Activated naive CD8-positive, alpha-beta T cell treated with anti-CD3 and anti-CD28 coated beads, Interleukin-2, amount 10 ng/mL, durations not matched to agents 7 days and 5 days (primary cell): ENCODE measurements around the gene HEXIM1. TPM values are rescaled to one million over a fixed set of nuclear protein-coding genes. Genes with fewer than 3 reads are reported as not detected.

Experiments used
- ATAC-seq: fragments of 150-1000 bp; cut with Tn5 transposase; one replicate; pipeline ENCODE4 v1.10.0; 2021; ENCODE audit warnings: low read depth, moderate library complexity
- POLR2A ChIA-PET: fragments of 350-600 bp; sonication (Branson Sonifier 250); formaldehyde crosslinking; loops from one replicate; lab custom pipeline; 2021; ENCODE audit warnings: antibody characterized with exemption; lab: Charles Lee
- DNase-seq: peaks from one replicate; pipeline ENCODE4 v3.0.0; 2021
- H3K27ac Mint-ChIP-seq: one replicate; pipeline ENCODE4 v1.8.0; 2022; ENCODE audit warnings: mild to moderate bottlenecking, mixed read lengths
- H3K27me3 Mint-ChIP-seq: one replicate; pipeline ENCODE4 v1.8.0; 2022; ENCODE audit warnings: mild to moderate bottlenecking, moderate library complexity, mixed read lengths
- H3K36me3 Mint-ChIP-seq: one replicate; pipeline ENCODE4 v1.8.0; 2021; ENCODE audit warnings: mild to moderate bottlenecking, mixed read lengths
- H3K4me1 Mint-ChIP-seq: one replicate; pipeline ENCODE4 v1.8.0; 2021; ENCODE audit warnings: mixed read lengths
- H3K4me3 Mint-ChIP-seq: one replicate; pipeline ENCODE4 v1.8.0; 2022; ENCODE audit warnings: mild to moderate bottlenecking, moderate library complexity, mixed read lengths
- H3K9me3 Mint-ChIP-seq: one replicate; pipeline ENCODE4 v1.8.0; 2021; ENCODE audit warnings: mixed read lengths
- total RNA-seq, 2 experiments: library from RNA; stranded (reverse); gene quantifications; one replicate each; pipeline ENCODE4 v1.2.3, GENCODE V29; 2021

Gene HEXIM1
- total RNA-seq, 2 experiments from 2014 or later, result 33.6 to 33.7 TPM

DNA sequence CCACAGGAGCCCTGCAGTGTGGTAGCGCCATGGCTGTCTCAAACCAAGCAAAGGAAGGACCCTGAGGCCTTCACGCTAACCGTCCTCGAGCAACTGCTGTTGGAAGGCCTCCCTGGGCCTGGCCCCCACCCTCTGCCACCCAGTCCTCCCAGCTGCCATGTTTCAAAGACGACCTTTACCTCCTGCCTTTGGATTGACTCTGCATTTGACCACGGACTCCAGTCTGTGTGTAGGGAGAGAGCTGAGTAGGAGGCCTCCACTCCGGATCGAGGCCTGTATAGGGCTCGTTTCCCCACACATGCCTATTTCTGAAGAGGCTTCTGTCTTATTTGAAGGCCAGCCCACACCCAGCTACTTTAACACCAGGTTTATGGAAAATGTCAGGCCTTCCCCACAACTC lies 40.2 kb upstream of the HEXIM1 start:
- H3K27me3 Mint-ChIP-seq, result no peaks in the 10 kb centered on the region
- ATAC-seq, result peak; percentile 23
- H3K4me3 Mint-ChIP-seq, result no peak overlapping the region
- no peaks in the 10 kb centered on the region for H3K9me3 Mint-ChIP-seq
- no peaks in the 10 kb centered on the region for H3K4me1 Mint-ChIP-seq
- peaks cover 9% of the 10 kb centered on the region for H3K36me3 Mint-ChIP-seq
- no peak for DNase-seq
- H3K27ac Mint-ChIP-seq, result no peak overlapping the region
- POLR2A ChIA-PET, result no interaction called here

DNA sequence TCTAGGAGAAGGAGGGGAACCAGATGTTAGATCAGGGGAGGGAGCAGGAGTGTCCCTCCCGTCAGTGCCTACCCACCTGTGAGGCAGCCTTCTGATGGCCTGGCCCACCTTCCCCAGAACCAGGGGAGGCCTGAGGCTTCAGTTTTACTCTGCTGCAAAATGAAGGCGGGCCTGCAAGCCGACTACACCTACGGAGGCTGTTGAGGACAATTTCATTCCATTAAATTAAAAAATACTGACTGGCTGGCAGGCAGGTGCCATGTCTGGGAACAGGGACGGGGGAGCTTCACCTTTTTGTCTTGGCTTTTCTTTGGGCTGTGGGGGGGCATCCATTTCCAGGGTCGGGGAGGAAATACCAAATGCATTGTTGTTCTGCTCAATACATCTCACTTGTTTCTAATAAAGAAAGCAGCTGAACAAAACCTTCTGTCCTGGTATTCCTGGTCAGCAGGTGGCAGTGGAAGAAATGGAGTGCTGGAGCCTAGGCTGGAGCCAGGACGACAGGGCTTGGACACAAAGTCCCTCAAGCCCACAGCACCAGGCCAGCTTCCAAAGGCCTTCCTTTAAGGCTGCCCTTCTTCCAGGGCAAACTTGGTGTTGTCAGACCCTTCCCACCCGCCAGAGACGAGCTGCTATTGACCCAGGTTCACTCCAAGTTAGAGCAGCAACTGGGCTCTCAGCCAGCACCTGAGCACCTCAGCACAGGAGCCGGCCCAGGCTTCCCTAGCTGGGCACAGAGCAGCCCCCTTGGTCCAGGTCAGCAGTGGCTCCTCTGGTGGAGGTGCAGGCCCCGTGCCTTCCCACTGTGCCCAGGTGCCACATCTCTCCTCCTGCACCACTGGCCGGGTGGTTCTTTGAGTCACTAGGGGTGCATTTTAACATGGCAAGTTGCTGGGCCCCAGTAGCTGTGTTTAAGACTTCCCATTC lies 39.4 kb upstream of the HEXIM1 start:
- no peaks in the 10 kb centered on the region for H3K27me3 Mint-ChIP-seq
- ATAC-seq (no peak), DNase-seq (no peak)
- H3K36me3 Mint-ChIP-seq, result peaks cover 4% of the 10 kb centered on the region
- H3K27ac Mint-ChIP-seq, result no peak overlapping the region
- no peaks in the 10 kb centered on the region for H3K9me3 Mint-ChIP-seq
- H3K4me3 Mint-ChIP-seq, result no peak overlapping the region
- POLR2A ChIA-PET, result no interaction called here
- H3K4me1 Mint-ChIP-seq, result no peaks in the 10 kb centered on the region

DNA sequence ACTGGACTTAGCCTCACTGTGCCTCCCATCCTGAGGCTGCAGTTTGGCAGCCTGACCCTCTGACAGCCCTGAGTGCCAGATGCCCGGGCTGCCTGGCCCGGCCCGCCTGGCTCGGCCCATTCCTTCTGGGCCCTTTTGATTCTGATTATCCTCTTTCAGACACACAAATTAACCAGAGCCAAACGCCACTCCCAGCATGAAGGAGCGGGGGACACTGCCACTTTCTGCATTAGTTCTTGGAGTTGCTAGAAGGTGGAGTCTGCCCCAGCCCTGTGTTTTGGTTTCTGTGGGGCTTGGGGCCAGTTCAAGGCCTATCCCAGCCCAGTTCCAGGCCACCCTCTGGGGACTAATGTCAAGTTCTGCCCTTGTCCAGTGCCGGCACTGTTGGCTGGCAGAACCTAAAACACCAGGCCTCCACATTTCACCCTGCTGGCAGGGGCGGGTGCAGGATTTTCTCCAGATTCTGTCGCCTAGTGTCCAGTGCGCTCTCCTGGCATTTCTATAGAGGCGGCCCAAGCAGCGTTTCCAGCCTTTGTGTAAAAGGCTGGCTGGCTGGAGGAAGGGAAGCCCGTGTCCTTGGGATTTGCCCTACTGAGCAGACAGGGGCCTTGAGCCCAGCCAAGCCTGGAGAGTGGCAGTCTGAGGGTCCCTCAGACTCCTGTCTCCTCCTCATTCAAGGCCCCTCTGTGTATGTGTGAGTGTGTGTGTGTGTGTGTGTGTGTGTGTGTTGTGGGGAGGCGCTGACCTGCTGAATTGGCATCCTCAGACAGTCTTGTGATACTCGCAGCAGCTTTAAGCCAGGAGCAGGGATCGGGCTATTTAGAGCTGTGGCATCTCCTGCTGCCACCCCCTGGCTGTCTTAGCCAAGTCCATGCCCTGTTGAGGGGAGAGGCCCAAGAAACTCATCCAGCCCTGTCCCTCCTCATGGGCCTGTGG lies 37.3 kb upstream of the HEXIM1 start:
- no peaks in the 10 kb centered on the region for H3K4me1 Mint-ChIP-seq
- POLR2A ChIA-PET, result no interaction called here

DNA sequence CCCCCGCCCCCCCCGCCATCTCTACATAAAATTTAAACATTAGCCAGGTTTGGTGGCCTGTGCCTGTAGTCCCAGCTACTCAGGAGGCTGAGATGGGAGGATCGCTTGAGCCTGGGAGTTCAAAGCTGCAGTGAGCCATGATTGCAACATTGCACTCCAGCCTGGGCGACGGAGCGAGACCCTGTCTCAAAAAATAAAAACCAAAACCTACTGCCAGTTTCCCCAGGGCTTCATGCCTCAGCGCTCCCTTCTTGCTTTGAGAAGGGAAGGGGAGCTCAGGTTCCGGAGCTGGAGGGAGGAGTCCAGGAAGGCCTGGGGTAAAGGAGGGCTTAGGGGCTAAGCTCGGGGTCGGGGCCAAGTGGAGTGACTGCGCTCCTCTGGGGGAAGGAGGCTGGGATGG lies 36.4 kb upstream of the HEXIM1 start:
- Mint-ChIP-seq H3K27me3 (peaks cover 1% of the 10 kb centered on the region), H3K9me3 (no peaks in the 10 kb centered on the region), H3K4me1 (no peaks in the 10 kb centered on the region), H3K27ac (no peak overlapping the region), H3K4me3 (no peak overlapping the region), H3K36me3 (no peaks in the 10 kb centered on the region)
- ATAC-seq (no peak), DNase-seq (no peak)
- POLR2A ChIA-PET, result interaction anchor here (0.7 kb wide), 1 partner anchor 69 kb away, joined by 4 read pairs; no protein-coding TSS in a partner anchor

More for the DNA sequence above, 37.3 kb upstream of the HEXIM1 start:
- no peaks in the 10 kb centered on the region for H3K9me3 Mint-ChIP-seq
- H3K27me3 Mint-ChIP-seq, result no peaks in the 10 kb centered on the region
- no peak overlapping the region for H3K4me3 Mint-ChIP-seq
- no peak overlapping the region for H3K27ac Mint-ChIP-seq
- no peaks in the 10 kb centered on the region for H3K36me3 Mint-ChIP-seq
- no peak for ATAC-seq
- no peak for DNase-seq

DNA sequence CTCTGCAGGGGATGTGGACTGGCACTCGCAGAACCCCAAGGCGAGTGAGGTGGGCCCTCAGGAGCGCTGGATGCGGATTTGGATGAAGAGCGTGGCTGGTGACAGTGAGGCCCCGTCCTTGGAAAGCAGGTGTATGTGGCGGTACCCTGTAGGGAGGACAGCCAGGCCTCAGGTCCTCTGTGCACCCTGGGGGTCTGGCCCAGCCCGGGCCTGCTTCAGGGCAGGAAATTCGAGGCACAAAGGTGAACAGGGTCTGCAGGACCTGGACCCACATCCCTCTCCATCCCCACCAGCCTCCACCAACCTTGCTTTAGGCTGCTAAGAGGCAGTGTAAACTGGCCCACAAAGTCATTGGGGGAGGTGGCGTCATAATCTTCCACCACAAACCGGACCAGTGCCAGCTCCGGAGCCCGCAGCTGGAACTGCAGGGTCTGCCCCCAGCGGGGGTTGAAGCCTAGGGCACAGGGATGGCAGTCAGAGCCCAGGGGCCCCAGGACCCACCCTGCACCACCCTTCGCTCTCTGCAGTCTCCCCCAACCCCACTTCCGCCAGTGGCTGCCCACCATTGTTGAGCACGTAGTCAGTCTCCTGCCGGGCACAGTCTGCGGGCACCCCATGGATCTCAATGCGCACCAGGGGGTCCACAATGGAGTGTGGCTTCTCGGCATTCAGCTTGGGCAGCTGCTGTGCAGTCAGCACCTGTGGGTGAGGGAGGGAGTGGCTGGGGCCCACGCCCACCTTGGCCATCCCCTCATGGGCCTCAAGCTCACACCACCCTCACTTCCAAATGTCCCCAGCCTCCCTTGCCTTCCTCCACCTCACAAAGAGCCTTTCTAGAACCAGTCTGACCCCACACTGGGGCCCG lies 35.5 kb upstream of the HEXIM1 start:
- no peak for DNase-seq
- no peaks in the 10 kb centered on the region for H3K36me3 Mint-ChIP-seq
- H3K4me3 Mint-ChIP-seq, result no peak overlapping the region
- no peak overlapping the region for H3K27ac Mint-ChIP-seq
- H3K27me3 Mint-ChIP-seq, result peaks cover 1% of the 10 kb centered on the region
- POLR2A ChIA-PET, result no interaction called here
- H3K4me1 Mint-ChIP-seq, result no peaks in the 10 kb centered on the region
- no peaks in the 10 kb centered on the region for H3K9me3 Mint-ChIP-seq
- ATAC-seq, result no peak

DNA sequence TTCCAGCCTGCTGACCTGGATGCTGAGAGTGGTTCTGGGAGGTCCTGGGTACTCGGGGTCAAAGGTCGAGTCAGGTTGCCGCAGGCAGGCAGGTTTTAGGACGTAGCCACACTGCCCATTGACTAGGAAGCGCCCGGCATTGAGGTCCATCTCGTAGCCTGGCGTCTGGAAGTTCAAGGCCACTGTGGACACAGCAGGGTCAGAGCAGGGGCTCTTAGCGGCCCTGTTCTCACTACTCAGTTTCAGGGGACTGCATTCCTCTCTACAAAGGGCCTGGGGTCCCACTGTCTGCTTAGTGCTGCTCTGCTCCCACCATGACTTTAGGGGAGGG lies 34.9 kb upstream of the HEXIM1 start:
- ATAC-seq, result no peak
- H3K4me3 Mint-ChIP-seq, result no peak overlapping the region
- POLR2A ChIA-PET, result no interaction called here

DNA sequence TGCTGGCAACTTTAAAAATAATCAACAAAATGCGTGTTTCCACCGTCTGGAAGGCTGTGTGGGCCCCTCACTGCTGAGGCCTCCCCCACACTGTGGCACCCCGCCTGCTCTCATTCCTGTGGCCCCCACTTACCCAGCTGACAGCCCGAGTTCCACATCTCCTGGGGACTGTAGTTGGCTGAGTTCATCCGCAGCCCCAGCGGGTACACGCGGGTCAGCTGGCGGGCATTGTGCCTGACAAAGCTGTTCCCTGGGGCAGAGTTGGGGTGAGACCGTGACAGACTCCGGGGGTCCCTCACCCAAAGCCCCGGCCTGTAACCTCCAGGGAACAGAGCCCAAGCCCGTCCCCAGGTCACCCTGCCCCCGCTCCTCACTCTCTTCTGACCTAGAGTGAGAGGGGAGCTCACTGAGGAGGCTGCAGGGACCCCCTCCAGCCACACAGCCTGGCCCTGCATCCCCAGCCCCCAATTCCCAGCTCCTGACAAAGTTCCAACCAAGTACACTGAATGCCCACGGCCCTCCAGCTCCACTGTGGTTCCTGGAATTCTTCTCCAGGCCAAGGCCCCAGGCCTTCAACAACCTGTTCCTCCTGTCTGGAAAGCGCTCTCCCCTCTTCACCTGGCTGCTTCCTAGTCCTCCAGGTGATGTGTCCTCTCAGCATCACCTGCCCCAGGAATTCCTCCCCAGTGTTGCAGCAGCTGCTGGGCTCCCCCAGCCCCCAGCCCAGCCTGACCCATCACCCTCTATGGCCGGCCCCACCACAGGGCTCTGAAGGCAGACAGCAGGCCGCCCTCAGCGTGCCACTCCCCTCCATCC lies 34.0 kb upstream of the HEXIM1 start:
- Mint-ChIP-seq H3K4me1 (no peaks in the 10 kb centered on the region), H3K27ac (no peak overlapping the region), H3K36me3 (no peaks in the 10 kb centered on the region), H3K9me3 (no peaks in the 10 kb centered on the region), H3K27me3 (peaks cover 1% of the 10 kb centered on the region), H3K4me3 (no peak overlapping the region)
- DNase-seq (no peak), ATAC-seq (no peak)
- POLR2A ChIA-PET, result no interaction called here

More for the DNA sequence above, 34.9 kb upstream of the HEXIM1 start:
- Mint-ChIP-seq H3K9me3 (no peaks in the 10 kb centered on the region), H3K4me1 (no peaks in the 10 kb centered on the region), H3K27me3 (peaks cover 1% of the 10 kb centered on the region), H3K27ac (no peak overlapping the region), H3K36me3 (no peaks in the 10 kb centered on the region)
- no peak for DNase-seq

DNA sequence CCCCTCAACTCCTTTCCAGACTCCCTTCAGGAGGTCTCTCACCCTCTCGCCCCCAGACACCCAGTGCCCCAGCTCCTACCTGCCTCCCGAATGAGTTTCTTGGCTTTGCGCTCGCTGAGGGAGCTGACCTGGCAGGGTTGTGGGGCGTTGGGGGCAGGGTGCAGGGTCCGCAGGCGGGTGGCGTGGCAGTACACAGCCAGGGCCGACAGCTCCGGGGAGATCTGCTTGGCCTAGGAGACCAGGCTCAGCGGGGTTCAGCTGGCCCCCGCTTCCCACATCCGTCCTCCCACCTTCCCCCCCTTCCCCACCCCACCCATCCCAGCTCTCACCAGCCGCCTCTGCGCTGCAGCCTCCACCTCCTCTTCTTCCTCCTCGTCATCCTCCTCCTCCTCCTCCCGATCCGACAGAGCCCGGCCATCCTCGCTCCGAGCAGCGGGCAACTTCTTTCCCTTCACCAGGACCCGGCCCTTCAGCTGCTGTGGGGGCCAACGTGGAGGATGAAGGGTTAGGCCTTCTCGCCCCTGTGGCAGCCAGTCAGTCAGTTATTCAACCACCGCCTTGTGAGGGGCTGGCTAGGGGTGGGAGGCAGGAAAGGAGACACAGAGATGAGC lies 33.2 kb upstream of the HEXIM1 start:
- Mint-ChIP-seq H3K27me3 (peaks cover 4% of the 10 kb centered on the region), H3K27ac (no peak overlapping the region), H3K4me3 (no peak overlapping the region), H3K9me3 (no peaks in the 10 kb centered on the region), H3K4me1 (no peaks in the 10 kb centered on the region), H3K36me3 (no peaks in the 10 kb centered on the region)
- ATAC-seq (no peak), DNase-seq (no peak)
- POLR2A ChIA-PET, result no interaction called here

DNA sequence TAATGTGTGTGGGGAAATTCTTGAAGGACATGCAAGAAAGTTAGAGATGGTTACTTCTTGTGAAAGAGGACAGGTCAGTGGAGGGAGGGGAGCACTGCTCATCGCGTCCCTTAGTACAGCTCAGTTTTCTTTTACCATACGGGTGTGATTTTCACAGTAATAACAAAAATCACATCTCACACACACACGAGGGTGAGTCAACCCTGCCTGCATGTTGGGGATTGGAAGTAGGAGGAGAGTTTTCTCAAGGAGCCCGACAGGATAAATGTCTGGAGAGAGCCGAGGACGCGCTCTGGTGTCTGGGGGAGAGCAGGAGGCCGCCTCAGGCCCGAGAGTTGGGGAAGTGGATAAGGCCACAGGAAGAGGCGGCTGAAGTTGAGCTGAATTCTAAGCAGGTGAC lies 32.4 kb upstream of the HEXIM1 start:
- Mint-ChIP-seq H3K36me3 (no peaks in the 10 kb centered on the region), H3K4me3 (no peak overlapping the region), H3K4me1 (no peaks in the 10 kb centered on the region), H3K27ac (no peak overlapping the region), H3K9me3 (no peaks in the 10 kb centered on the region), H3K27me3 (peaks cover 4% of the 10 kb centered on the region)
- DNase-seq (no peak), ATAC-seq (no peak)
- POLR2A ChIA-PET, result no interaction called here

DNA sequence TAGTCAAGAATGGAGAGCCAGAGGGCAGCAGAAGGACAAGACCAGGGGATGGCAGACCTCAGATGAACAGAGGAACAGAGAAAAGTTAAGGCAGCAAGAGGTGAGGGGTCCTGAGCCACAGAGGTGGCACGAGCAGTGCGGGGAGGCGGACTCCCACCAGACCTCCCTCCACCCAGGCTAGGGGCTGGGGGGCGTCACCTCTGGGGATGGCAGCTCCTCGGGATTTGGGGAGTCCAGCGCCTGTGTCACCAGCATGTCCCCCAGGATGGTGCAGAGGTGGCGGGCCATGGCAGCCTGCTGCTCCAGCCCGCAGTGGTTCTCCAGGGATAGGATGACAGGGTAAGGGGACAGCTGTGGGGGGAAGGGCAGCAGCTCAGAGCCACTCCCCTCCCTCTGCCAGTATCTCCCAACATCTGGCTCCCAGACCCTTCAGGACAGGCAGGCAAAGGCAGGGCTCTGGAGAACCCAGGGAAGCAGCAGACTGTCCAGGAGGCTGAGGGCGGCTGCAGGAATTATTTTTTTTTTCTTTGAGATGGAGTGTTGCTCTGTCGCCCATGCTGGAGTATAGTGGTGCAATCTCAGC lies 31.8 kb upstream of the HEXIM1 start:
- no peaks in the 10 kb centered on the region for H3K9me3 Mint-ChIP-seq
- no peak for ATAC-seq
- no peaks in the 10 kb centered on the region for H3K36me3 Mint-ChIP-seq
- POLR2A ChIA-PET, result no interaction called here
- H3K4me3 Mint-ChIP-seq, result no peak overlapping the region
- H3K4me1 Mint-ChIP-seq, result no peaks in the 10 kb centered on the region
- peaks cover 6% of the 10 kb centered on the region for H3K27me3 Mint-ChIP-seq
- no peak overlapping the region for H3K27ac Mint-ChIP-seq
- DNase-seq, result no peak

DNA sequence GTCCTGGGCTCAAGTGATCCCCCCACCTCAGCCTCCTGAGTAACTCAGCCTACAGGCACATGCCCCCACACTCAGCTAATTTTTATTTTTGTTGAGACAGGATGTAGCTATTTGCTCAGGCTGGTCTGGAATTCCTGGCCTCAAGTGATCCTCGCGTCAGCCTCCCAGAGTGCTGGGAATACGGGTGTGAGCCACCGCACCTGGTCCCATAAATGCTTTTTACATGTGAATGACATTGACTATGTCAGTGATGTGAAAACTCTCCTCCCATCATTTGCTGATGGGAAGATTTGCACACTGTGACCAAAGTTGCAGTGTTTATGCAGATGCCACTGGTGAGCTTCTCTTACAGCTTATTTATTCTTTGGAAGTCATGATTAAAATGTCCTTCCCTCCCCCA lies 30.9 kb upstream of the HEXIM1 start:
- DNase-seq (no peak), ATAC-seq (no peak)
- no peaks in the 10 kb centered on the region for H3K4me1 Mint-ChIP-seq
- H3K9me3 Mint-ChIP-seq, result no peaks in the 10 kb centered on the region
- H3K27me3 Mint-ChIP-seq, result peaks cover 11% of the 10 kb centered on the region
- no peak overlapping the region for H3K4me3 Mint-ChIP-seq
- POLR2A ChIA-PET, result no interaction called here
- H3K36me3 Mint-ChIP-seq, result no peaks in the 10 kb centered on the region
- H3K27ac Mint-ChIP-seq, result no peak overlapping the region
